Small intestine (tissue), 7 donors: ENCODE results near the gene LRRC8C. TPM values are rescaled to one million over a fixed set of nuclear protein-coding genes. Genes with fewer than 3 reads are reported as not detected.
"Not testable (repeated sequence)": the region's sequence is repeated elsewhere in the genome, so short reads cannot be mapped to it uniquely, and the experiment has no call there.

Experiments
- DNase-seq, 2 donors: peaks; one replicate each; pipeline versions ENCODE4 v3.0.0 to v3.0.0-alpha.2; 2013
- FAIRE-seq: peaks from 2 replicates; lab custom pipeline; 2012; peaks lifted over from hg19 to GRCh38; lab: Jason Lieb, UNC
- H3K27ac ChIP-seq, 3 donors: one replicate each; pipeline ENCODE4 v1.5.1; 2013; ENCODE audit warnings: low read length in 2 of 3, mild to moderate bottlenecking in 2 of 3, control low read depth in 1 of 3, inconsistent platforms in 1 of 3, low read depth in 1 of 3, moderate library complexity in 1 of 3
- H3K27me3 ChIP-seq, 3 donors: one replicate each; pipeline ENCODE4 v1.6.1; 2013; ENCODE audit warnings: low read length in 3 of 3, inconsistent platforms in 1 of 3; ENCODE audit not compliant: control insufficient read depth in 3 of 3, insufficient read depth in 3 of 3
- H3K36me3 ChIP-seq, 3 donors: one replicate each; pipeline ENCODE4 v1.6.1; 2013; ENCODE audit warnings: low read length in 3 of 3, inconsistent platforms in 1 of 3, low read depth in 1 of 3, mild to moderate bottlenecking in 1 of 3, moderate library complexity in 1 of 3; ENCODE audit not compliant: control insufficient read depth in 3 of 3, insufficient read depth in 2 of 3
- H3K4me1 ChIP-seq, 3 donors: one replicate each; pipeline ENCODE4 v1.6.1; 2013; ENCODE audit warnings: low read length in 2 of 3, inconsistent platforms in 1 of 3, low read depth in 1 of 3, mild to moderate bottlenecking in 1 of 3, moderate library complexity in 1 of 3; ENCODE audit not compliant: control insufficient read depth in 3 of 3, insufficient read depth in 2 of 3
- H3K4me3 ChIP-seq, 3 donors: one replicate each; pipeline ENCODE4 v1.5.1; 2013; ENCODE audit warnings: low read length in 3 of 3, control low read depth in 1 of 3, inconsistent platforms in 1 of 3, low read depth in 1 of 3, mild to moderate bottlenecking in 1 of 3, moderate library complexity in 1 of 3
- H3K9me3 ChIP-seq, 2 donors: one replicate each; pipeline ENCODE4 v1.6.1; 2013; ENCODE audit warnings: low read depth in 1 of 2, low read length in 1 of 2; ENCODE audit not compliant: control insufficient read depth in 2 of 2, insufficient read depth in 1 of 2
- WGBS, 3 donors: extraction: QIAGEN DNeasy Blood & Tissue Kit; methylation state at CpG; one replicate each; pipeline ENCODE4 v1.1.7; 2013; 5-methylcytosine and 5-hydroxymethylcytosine counted together
- polyA plus RNA-seq, 4 donors: library from polyadenylated mRNA; stranded (reverse) in 3 of 4; unstranded in 1 of 4; fragments of 200-250 nt in 3 of 4; fragments of 120-200 nt in 1 of 4; gene quantifications; one replicate each; pipeline versions ENCODE4 v1.2.1 to v1.2.3, GENCODE V29; 2013
- donor health status: healthy with polysubstance abuse.
- donor health status: control.
- donor health status: control.
- donor health status: Bipolar disorder and iron deficiency.
- donor health status: healthy.

LRRC8C gene
- polyA plus RNA-seq, 4 donors: 0.22 to 3.2 (median 1.5) TPM

GRCh38 chr1:89620664-89621063, 12.3 kb upstream of the LRRC8C start:
- no peak for DNase-seq
- Histone ChIP-seq H3K36me3 (no peaks in the 10 kb centered on the region), H3K4me1 (no peaks in the 10 kb centered on the region), H3K4me3 (no peak overlapping the region), H3K27ac (no peak overlapping the region), H3K9me3 (peaks cover 0 to 7% of the 10 kb centered on the region in 2 donors), H3K27me3 (no peaks in the 10 kb centered on the region)
- 88 to 92% (median 91%) methylated on average over 3 of the region's 3 CpGs for WGBS, 3 donors
- FAIRE-seq: no peak

- no peak overlapping the region for H3K4me3 ChIP-seq
- H3K36me3 ChIP-seq: no peaks in the 10 kb centered on the region
- H3K27ac ChIP-seq: no peak overlapping the region
- WGBS, 3 donors: 56 to 66% (median 61%) methylated on average over 3 of the region's 3 CpGs
- H3K27me3 ChIP-seq: no peaks in the 10 kb centered on the region
- no peak for DNase-seq
- H3K9me3 ChIP-seq: peaks cover 0 to 3% of the 10 kb centered on the region in 2 donors
- H3K4me1 ChIP-seq: no peaks in the 10 kb centered on the region
- peak; percentile 51 for FAIRE-seq
These were observed 10.0 kb upstream of the LRRC8C start for GRCh38 chr1:89622895-89623294.

- no peaks in the 10 kb centered on the region for H3K27me3 ChIP-seq
- H3K36me3 ChIP-seq: no peaks in the 10 kb centered on the region
- no peak overlapping the region for H3K27ac ChIP-seq
- FAIRE-seq: no peak
- 91 to 100% (median 95%) methylated on average over 1 of the region's 1 CpG for WGBS, 3 donors
- no peaks in the 10 kb centered on the region for H3K9me3 ChIP-seq
- H3K4me1 ChIP-seq: no peaks in the 10 kb centered on the region
- no peak for DNase-seq
- H3K4me3 ChIP-seq: no peak overlapping the region
These were observed 8.6 kb upstream of the LRRC8C start for GRCh38 chr1:89624314-89624713.

DNA sequence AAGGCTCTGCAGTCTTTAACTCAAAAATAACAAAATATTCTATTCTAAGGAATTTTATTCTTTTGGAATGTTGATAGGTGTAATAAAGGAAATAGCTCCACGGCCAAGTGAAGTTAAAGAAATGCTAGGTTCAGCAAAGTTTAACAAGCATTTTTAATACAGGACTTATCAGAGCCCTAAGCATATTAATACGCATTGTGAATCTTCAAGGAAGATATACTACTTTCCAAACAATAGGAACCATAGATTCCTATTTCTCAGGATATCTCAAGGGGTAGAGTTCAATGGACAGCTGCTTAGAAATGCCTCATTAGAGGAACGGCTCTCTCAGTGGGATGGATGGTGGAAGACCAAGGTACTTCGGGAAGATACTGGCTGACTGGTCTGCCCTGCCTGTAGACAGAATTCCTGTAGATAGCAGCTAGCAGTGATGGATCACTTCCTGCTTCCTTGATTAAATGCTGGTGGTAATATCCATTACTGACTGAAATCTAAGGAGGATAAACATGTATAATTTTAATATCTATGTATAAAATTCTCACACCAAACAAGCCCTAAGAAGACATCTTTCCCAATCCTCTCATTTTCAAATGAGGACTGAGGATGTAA, 8.1 kb upstream of the LRRC8C start:
- H3K4me3 ChIP-seq: no peak overlapping the region
- no peaks in the 10 kb centered on the region for H3K36me3 ChIP-seq
- H3K9me3 ChIP-seq: no peaks in the 10 kb centered on the region
- DNase-seq (no peak), FAIRE-seq (no peak)
- H3K27ac ChIP-seq: no peak overlapping the region
- no peaks in the 10 kb centered on the region for H3K4me1 ChIP-seq
- no peaks in the 10 kb centered on the region for H3K27me3 ChIP-seq
- WGBS, 3 donors: 75 to 89% (median 85%) methylated on average over 4 of the region's 4 CpGs

DNA sequence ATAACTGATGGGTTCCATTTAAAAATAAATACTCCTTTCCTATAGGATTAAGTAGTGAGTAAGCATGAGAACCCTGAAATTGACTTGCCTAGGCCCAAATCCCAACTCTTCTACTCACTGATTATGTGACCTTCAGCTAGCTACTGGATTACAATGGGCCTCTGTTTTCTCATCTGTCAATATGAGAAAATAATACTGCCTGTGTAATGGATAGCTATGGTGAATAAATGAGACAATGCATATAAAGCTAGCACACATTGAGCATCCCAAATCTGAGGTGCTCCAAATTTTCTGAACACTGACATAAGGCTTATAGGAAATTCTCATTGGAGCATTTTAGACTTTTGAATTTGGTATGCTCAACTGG, 5.3 kb upstream of the LRRC8C start:
- no peaks in the 10 kb centered on the region for H3K27me3 ChIP-seq
- FAIRE-seq (no peak), DNase-seq (no peak)
- no peak overlapping the region for H3K4me3 ChIP-seq
- no peaks in the 10 kb centered on the region for H3K36me3 ChIP-seq
- no peaks in the 10 kb centered on the region for H3K9me3 ChIP-seq
- no peak overlapping the region for H3K27ac ChIP-seq
- peaks cover 0 to 7% (median 6%) of the 10 kb centered on the region in 3 donors for H3K4me1 ChIP-seq

- peaks cover 0 to 15% (median 6%) of the 10 kb centered on the region in 3 donors for H3K4me1 ChIP-seq
- WGBS, 3 donors: 56 to 87% (median 74%) methylated on average over 2 of the region's 2 CpGs
- no peak for DNase-seq
- no peaks in the 10 kb centered on the region for H3K9me3 ChIP-seq
- no peaks in the 10 kb centered on the region for H3K36me3 ChIP-seq
- no peak overlapping the region for H3K27ac ChIP-seq
- FAIRE-seq: no peak
- peaks cover 0 to 7% (median 0%) of the 10 kb centered on the region in 3 donors for H3K27me3 ChIP-seq
- no peak overlapping the region for H3K4me3 ChIP-seq
These were observed 3.8 kb upstream of the LRRC8C start for GRCh38 chr1:89629146-89629545.

- not testable (repeated sequence) for H3K4me3 ChIP-seq, H3K27ac ChIP-seq, DNase-seq, FAIRE-seq, H3K9me3 ChIP-seq, H3K36me3 ChIP-seq
- WGBS, 3 donors: 94 to 97% (median 95%) methylated on average over 2 of the region's 2 CpGs
- Histone ChIP-seq H3K27me3 (peaks cover 0 to 12% (median 0%) of the 10 kb centered on the region in 3 donors), H3K4me1 (peaks cover 0 to 16% (median 6%) of the 10 kb centered on the region in 3 donors)
These were observed 3.3 kb upstream of the LRRC8C start for GRCh38 chr1:89629600-89629999.

DNA sequence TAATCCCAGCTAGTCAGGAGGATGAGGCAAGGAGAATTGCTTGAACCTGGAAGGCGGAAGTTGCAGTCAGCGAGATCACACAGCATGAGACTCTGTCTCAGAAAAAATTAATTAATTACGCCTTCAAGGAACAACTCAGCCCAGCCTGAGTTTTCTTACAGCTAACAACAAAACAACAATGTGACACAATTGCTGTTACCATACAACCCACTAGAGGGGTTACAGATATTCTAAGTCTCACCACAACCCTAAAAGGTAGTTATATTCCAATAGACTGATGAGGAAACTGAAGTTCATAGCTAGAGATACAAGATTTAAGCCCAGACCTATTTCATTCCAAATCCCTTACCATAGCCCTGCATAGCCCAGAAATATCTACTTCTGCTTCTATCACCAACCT, 2.9 kb upstream of the LRRC8C start:
- no peak for FAIRE-seq

More for the DNA sequence above, 2.9 kb upstream of the LRRC8C start:
- Histone ChIP-seq H3K4me1 (peaks cover 0 to 16% (median 6%) of the 10 kb centered on the region in 3 donors), H3K27me3 (peaks cover 0 to 14% (median 0%) of the 10 kb centered on the region in 3 donors), H3K27ac (no peak overlapping the region), H3K4me3 (no peak overlapping the region), H3K36me3 (no peaks in the 10 kb centered on the region), H3K9me3 (no peaks in the 10 kb centered on the region)
- DNase-seq: no peak
- 97 to 99% (median 98%) methylated on average over 3 of the region's 3 CpGs for WGBS, 3 donors
